ENCODE measurements around the gene RANBP1. TPM values are rescaled to one million over a fixed set of nuclear protein-coding genes. Genes with fewer than 3 reads are reported as not detected.

Gene RANBP1
- total and polyA plus RNA-seq, 9 of the 15 experiments (the other 6 are each of a cell fraction or from before 2014, with no cell fraction given) = 162 to 2,891 (median 1,289) TPM

GRCh38 chr22:20131859-20132685, 16.2 kb downstream of the RANBP1 start (continued):
- TF ChIP-seq, protein P1, sequence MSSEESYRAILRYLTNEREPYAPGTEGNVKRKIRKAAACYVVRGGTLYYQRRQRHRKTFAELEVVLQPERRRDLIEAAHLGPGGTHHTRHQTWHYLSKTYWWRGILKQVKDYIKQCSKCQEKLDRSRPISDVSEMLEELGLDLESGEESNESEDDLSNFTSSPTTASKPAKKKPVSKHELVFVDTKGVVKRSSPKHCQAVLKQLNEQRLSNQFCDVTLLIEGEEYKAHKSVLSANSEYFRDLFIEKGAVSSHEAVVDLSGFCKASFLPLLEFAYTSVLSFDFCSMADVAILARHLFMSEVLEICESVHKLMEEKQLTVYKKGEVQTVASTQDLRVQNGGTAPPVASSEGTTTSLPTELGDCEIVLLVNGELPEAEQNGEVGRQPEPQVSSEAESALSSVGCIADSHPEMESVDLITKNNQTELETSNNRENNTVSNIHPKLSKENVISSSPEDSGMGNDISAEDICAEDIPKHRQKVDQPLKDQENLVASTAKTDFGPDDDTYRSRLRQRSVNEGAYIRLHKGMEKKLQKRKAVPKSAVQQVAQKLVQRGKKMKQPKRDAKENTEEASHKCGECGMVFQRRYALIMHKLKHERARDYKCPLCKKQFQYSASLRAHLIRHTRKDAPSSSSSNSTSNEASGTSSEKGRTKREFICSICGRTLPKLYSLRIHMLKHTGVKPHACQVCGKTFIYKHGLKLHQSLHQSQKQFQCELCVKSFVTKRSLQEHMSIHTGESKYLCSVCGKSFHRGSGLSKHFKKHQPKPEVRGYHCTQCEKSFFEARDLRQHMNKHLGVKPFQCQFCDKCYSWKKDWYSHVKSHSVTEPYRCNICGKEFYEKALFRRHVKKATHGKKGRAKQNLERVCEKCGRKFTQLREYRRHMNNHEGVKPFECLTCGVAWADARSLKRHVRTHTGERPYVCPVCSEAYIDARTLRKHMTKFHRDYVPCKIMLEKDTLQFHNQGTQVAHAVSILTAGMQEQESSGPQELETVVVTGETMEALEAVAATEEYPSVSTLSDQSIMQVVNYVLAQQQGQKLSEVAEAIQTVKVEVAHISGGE (CRISPR knock-in tag; IDR thresholded peaks at IDR 0.05) = 0 out of 6 replicates have a peak, but pooled peaks of 1 of the 3 experiments have one; percentile 32
- TF ChIP-seq, protein P2, sequence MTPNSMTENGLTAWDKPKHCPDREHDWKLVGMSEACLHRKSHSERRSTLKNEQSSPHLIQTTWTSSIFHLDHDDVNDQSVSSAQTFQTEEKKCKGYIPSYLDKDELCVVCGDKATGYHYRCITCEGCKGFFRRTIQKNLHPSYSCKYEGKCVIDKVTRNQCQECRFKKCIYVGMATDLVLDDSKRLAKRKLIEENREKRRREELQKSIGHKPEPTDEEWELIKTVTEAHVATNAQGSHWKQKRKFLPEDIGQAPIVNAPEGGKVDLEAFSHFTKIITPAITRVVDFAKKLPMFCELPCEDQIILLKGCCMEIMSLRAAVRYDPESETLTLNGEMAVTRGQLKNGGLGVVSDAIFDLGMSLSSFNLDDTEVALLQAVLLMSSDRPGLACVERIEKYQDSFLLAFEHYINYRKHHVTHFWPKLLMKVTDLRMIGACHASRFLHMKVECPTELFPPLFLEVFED (CRISPR knock-in tag; conservative IDR thresholded peaks at IDR 0.05) = no peak
- no peak for TF ChIP-seq TAF15 (IDR thresholded peaks at IDR 0.05; ENCODE audit: low read depth, low read length)
- no peak for TF ChIP-seq POLR2B (IDR thresholded peaks at IDR 0.05; ENCODE audit: low read depth, partially characterized antibody)
- TF ChIP-seq JUNB (CRISPR knock-in tag; conservative IDR thresholded peaks at IDR 0.05) = 0 out of 2 replicates have a peak, but pooled peaks have one; percentile 43
- no peak for TF ChIP-seq KHSRP (IDR thresholded peaks at IDR 0.05)
- no peak for TF ChIP-seq HMGN3 (IDR thresholded peaks at IDR 0.05; ENCODE audit: borderline replicate concordance, extremely low read depth, insufficient read length, low read depth, low read length)
- TF ChIP-seq ZNF592 (IDR thresholded peaks at IDR 0.05) = no peak
- TF ChIP-seq BDP1 (IDR thresholded peaks at IDR 0.05; ENCODE audit: insufficient read depth, insufficient read length) = no peak
- no peak for TF ChIP-seq SNRNP70 (optimal IDR thresholded peaks at IDR 0.05; ENCODE audit: low read depth, low read length)
- TF ChIP-seq ZNF253 (CRISPR knock-in tag; conservative IDR thresholded peaks at IDR 0.05) = no peak
- TF ChIP-seq, protein P3, sequence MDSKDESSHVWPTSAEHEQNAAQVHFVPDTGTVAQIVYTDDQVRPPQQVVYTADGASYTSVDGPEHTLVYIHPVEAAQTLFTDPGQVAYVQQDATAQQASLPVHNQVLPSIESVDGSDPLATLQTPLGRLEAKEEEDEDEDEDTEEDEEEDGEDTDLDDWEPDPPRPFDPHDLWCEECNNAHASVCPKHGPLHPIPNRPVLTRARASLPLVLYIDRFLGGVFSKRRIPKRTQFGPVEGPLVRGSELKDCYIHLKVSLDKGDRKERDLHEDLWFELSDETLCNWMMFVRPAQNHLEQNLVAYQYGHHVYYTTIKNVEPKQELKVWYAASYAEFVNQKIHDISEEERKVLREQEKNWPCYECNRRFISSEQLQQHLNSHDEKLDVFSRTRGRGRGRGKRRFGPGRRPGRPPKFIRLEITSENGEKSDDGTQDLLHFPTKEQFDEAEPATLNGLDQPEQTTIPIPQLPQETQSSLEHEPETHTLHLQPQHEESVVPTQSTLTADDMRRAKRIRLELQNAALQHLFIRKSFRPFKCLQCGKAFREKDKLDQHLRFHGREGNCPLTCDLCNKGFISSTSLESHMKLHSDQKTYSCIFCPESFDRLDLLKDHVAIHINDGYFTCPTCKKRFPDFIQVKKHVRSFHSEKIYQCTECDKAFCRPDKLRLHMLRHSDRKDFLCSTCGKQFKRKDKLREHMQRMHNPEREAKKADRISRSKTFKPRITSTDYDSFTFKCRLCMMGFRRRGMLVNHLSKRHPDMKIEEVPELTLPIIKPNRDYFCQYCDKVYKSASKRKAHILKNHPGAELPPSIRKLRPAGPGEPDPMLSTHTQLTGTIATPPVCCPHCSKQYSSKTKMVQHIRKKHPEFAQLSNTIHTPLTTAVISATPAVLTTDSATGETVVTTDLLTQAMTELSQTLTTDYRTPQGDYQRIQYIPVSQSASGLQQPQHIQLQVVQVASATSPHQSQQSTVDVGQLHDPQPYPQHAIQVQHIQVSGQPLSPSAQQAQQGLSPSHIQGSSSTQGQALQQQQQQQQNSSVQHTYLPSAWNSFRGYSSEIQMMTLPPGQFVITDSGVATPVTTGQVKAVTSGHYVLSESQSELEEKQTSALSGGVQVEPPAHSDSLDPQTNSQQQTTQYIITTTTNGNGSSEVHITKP (IDR thresholded peaks at IDR 0.05; ENCODE audit: partially characterized antibody) = no peak
- no peak for TF ChIP-seq TGIF2 (CRISPR knock-in tag; IDR thresholded peaks at IDR 0.05)

Measured in K562 (cell line).